SK-N-SH (cell line): ENCODE measurements around the gene PODXL2. TPM values are rescaled to one million over a fixed set of nuclear protein-coding genes. Genes with fewer than 3 reads are reported as not detected.

ENCODE experiments used
- CTCF ChIA-PET: fragments of 300-600, 350-600 bp; formaldehyde crosslinking; extraction: SDS; loops from one replicate; lab custom pipeline; 2021; lab: Yijun Ruan, JAX
- POLR2A ChIA-PET: fragments of 350-600 bp; sonication (Branson Sonifier 250); formaldehyde crosslinking; extraction: SDS; loops from one replicate; lab custom pipeline; 2020; ENCODE audit warnings: antibody characterized with exemption, inconsistent platforms; lab: Yijun Ruan, JAX
- DNase-seq: peaks from one replicate; pipeline ENCODE4 v3.0.0; 2012
- H2AFZ ChIP-seq: fragments of 200-600 bp; sonication (generic); 2 replicates; pipeline ENCODE4 v1.8.1; 2016; ENCODE audit warnings: antibody characterized with exemption, mild to moderate bottlenecking, low read depth
- H3F3A ChIP-seq: fragments of 200-600 bp; sonication (generic); replicated peaks from 2 replicates; pipeline ENCODE3; 2016; ENCODE audit warnings: antibody characterized with exemption, mild to moderate bottlenecking; ENCODE audit not compliant: insufficient read depth
- H3K27ac ChIP-seq, 2 experiments: fragments of 200-500 bp in 1 of 2; fragments of 200-600 bp in 1 of 2; sonication (Bioruptor generic) in 1 of 2; sonication (generic), shearing (Covaris generic) in 1 of 2; 2 replicates each; pipeline versions ENCODE4 v1.5.1 to v1.6.1; 2014 to 2016; ENCODE audit warnings: low read depth in 2 of 2, inconsistent platforms in 1 of 2, low read length in 1 of 2, mild to moderate bottlenecking in 1 of 2, mixed read lengths in 1 of 2
- H3K27me3 ChIP-seq: fragments of 200-600 bp; sonication (generic), shearing (Covaris generic); 2 replicates; pipeline ENCODE4 v1.6.1; 2016; ENCODE audit warnings: mixed run types; ENCODE audit not compliant: insufficient read depth
- H3K36me3 ChIP-seq, 2 experiments: fragments of 200-500 bp in 1 of 2; fragments of 200-600 bp in 1 of 2; sonication (Bioruptor generic) in 1 of 2; sonication (generic) in 1 of 2; replicated peaks in 1 of 2; 2 replicates each; pipeline versions ENCODE3 to v1.5.1; 2014 to 2016; ENCODE audit warnings: low read length in 1 of 2, mild to moderate bottlenecking in 1 of 2; ENCODE audit not compliant: insufficient read depth in 2 of 2, control insufficient read depth in 1 of 2
- H3K4me1 ChIP-seq, 2 experiments: fragments of 200-500 bp in 1 of 2; fragments of 200-600 bp in 1 of 2; sonication (Bioruptor generic) in 1 of 2; sonication (generic), shearing (Covaris generic) in 1 of 2; 2 replicates each; pipeline versions ENCODE4 v1.5.1 to v1.6.1; 2014 to 2016; ENCODE audit warnings: low read depth in 1 of 2, low read length in 1 of 2, mixed run types in 1 of 2; ENCODE audit not compliant: insufficient read depth in 2 of 2, control insufficient read depth in 1 of 2
- H3K4me2 ChIP-seq: fragments of 200-600 bp; sonication (generic), shearing (Covaris generic); 2 replicates; pipeline ENCODE4 v1.6.1; 2017; ENCODE audit warnings: mixed run types
- H3K4me3 ChIP-seq, 2 experiments: fragments of 200-500 bp in 1 of 2; fragments of 200-600 bp in 1 of 2; sonication (Bioruptor generic) in 1 of 2; sonication (generic), shearing (Covaris generic) in 1 of 2; 2 replicates each; pipeline versions ENCODE4 v1.5.1 to v1.8.1; 2014 to 2016; ENCODE audit warnings: low read depth in 2 of 2, inconsistent platforms in 1 of 2, low read length in 1 of 2, mild to moderate bottlenecking in 1 of 2, mixed read lengths in 1 of 2, moderate library complexity in 1 of 2
- H3K79me2 ChIP-seq: fragments of 200-600 bp; sonication (generic); 2 replicates; pipeline ENCODE4 v1.8.1; 2017; ENCODE audit warnings: mild to moderate bottlenecking; ENCODE audit not compliant: insufficient read depth
- H3K9ac ChIP-seq: fragments of 200-600 bp; sonication (generic); 2 replicates; pipeline ENCODE4 v1.6.1; 2017; ENCODE audit warnings: mixed run types
- H3K9me2 ChIP-seq: fragments of 200-600 bp; sonication (generic); 2 replicates; pipeline ENCODE4 v1.6.1; 2017; ENCODE audit warnings: mixed run types
- H3K9me3 ChIP-seq: fragments of 200-600 bp; sonication (generic); 2 replicates; pipeline ENCODE4 v1.6.1; 2017; ENCODE audit warnings: mixed run types, mild to moderate bottlenecking, moderate library complexity
- H4K20me1 ChIP-seq: fragments of 200-600 bp; sonication (generic); 2 replicates; pipeline ENCODE4 v1.6.1; 2017; ENCODE audit warnings: mild to moderate bottlenecking, mixed run types; ENCODE audit not compliant: insufficient read depth
- EP300 ChIP-seq, 2 experiments: IDR thresholded peaks; 2 replicates each; pipeline versions ENCODE4 v1.4.0 to v1.6.1; 2012; ENCODE audit warnings: borderline replicate concordance in 1 of 2, low read depth in 1 of 2, low read length in 1 of 2
- FOXJ3 ChIP-seq: sonication (generic); formaldehyde crosslinking; IDR thresholded peaks from 2 replicates; pipeline ENCODE4 v1.5.1; 2020; ENCODE audit warnings: mild to moderate bottlenecking, missing genetic modification reagents
- FOXM1 ChIP-seq: IDR thresholded peaks from 2 replicates; pipeline ENCODE4 v1.4.0; 2012; ENCODE audit warnings: low read depth, mild to moderate bottlenecking
- GATA2 ChIP-seq: sonication (generic); formaldehyde crosslinking; IDR thresholded peaks from 2 replicates; pipeline ENCODE4 v1.5.0; 2020; ENCODE audit warnings: mild to moderate bottlenecking, missing genetic modification reagents
- IRF3 ChIP-seq: fragments of 150-350 bp; IDR thresholded peaks from 2 replicates; pipeline ENCODE4 v1.6.1; 2016; ENCODE audit warnings: mild to moderate bottlenecking, low read depth, low read length
- MXI1 ChIP-seq: IDR thresholded peaks from 2 replicates; pipeline ENCODE4 v1.6.1; 2012; ENCODE audit warnings: mild to moderate bottlenecking, low read depth, low read length, improper control_type of control experiment
- RCOR1 ChIP-seq: fragments of 150-350 bp; IDR thresholded peaks from 2 replicates; pipeline ENCODE4 v1.6.1; 2017; ENCODE audit warnings: antibody characterized with exemption, low read length
- RFX5 ChIP-seq: IDR thresholded peaks from 2 replicates; pipeline ENCODE4 v1.6.1; 2012; ENCODE audit warnings: mild to moderate bottlenecking, improper control_type of control experiment, low read length
- SIN3A ChIP-seq: IDR thresholded peaks from 2 replicates; pipeline ENCODE4 v1.6.1; 2012; ENCODE audit warnings: low read depth, mild to moderate bottlenecking, low read length, moderate library complexity, borderline replicate concordance
- TEAD4 ChIP-seq: IDR thresholded peaks from 2 replicates; pipeline ENCODE4 v1.4.0; 2012; ENCODE audit warnings: mild to moderate bottlenecking, borderline replicate concordance; ENCODE audit not compliant: insufficient read depth
- YY1 ChIP-seq: IDR thresholded peaks from 2 replicates; pipeline ENCODE4 v1.4.0; 2012; ENCODE audit warnings: low read depth, mild to moderate bottlenecking
- WGBS: methylation state at CpG from one replicate; pipeline ENCODE4 v1.1.6; 2017; ENCODE audit warnings: low lambda C conversion rate; 5-methylcytosine and 5-hydroxymethylcytosine counted together
- polyA plus RNA-seq, 3 experiments: library from polyadenylated mRNA; depleted of rRNA; stranded (reverse); fragments of >200 nt; gene quantifications; 2 replicates each; pipeline ENCODE4 v1.2.3, GENCODE V29; 2012
- TF ChIP-seq, protein P1 (sequence below): IDR thresholded peaks from 2 replicates; pipeline ENCODE4 v1.4.0; 2012; ENCODE audit warnings: low read depth, borderline replicate concordance
- TF ChIP-seq, protein P2 (sequence below): fragments of 200-600 bp; sonication (generic); IDR thresholded peaks from 2 replicates; pipeline ENCODE4 v1.6.1; 2017; ENCODE audit warnings: antibody characterized with exemption, mild to moderate bottlenecking, moderate library complexity

Gene PODXL2
- polyA plus RNA-seq, 1 of the 3 experiments (the other 2 are of a cell fraction): 27.5 TPM

GRCh38 chr3:127719369-127719768, 90.4 kb downstream of the PODXL2 start:
- Histone ChIP-seq H3K27ac (peak overlapping the region in 1 of 2 experiments; percentile 43; a peak in 1 of 4 replicates), H3K4me1 (peaks cover 0 to 51% of the 10 kb centered on the region in 2 experiments; a peak in 1 of 4 replicates), H3K27me3 (no peaks in the 10 kb centered on the region), H3F3A (no peaks in the 10 kb centered on the region), H3K9me3 (no peaks in the 10 kb centered on the region), H3K36me3 (no peaks in the 10 kb centered on the region), H3K4me3 (no peak overlapping the region), H3K4me2 (no peak overlapping the region), H3K9me2 (no peaks in the 10 kb centered on the region), H3K79me2 (no peaks in the 10 kb centered on the region), H4K20me1 (no peaks in the 10 kb centered on the region), H3K9ac (no peak overlapping the region), H2AFZ (no peak overlapping the region)
- ChIA-PET POLR2A (no interaction called here), CTCF (interaction anchor here (1.0 to 4.3 kb wide), 2 partner anchors 10 to 22 kb away, joined by 3 to 15 read pairs; no protein-coding TSS in a partner anchor)
- DNase-seq: no peak
- TF ChIP-seq MXI1 (no peak), EP300 (IDR thresholded peaks at IDR 0.05; ENCODE audit: borderline replicate concordance in 1 of 2, low read depth in 1 of 2, low read length in 1 of 2) (no peak), FOXM1 (no peak), YY1 (no peak), RCOR1 (no peak), RFX5 (no peak)
- TF ChIP-seq, protein P1, sequence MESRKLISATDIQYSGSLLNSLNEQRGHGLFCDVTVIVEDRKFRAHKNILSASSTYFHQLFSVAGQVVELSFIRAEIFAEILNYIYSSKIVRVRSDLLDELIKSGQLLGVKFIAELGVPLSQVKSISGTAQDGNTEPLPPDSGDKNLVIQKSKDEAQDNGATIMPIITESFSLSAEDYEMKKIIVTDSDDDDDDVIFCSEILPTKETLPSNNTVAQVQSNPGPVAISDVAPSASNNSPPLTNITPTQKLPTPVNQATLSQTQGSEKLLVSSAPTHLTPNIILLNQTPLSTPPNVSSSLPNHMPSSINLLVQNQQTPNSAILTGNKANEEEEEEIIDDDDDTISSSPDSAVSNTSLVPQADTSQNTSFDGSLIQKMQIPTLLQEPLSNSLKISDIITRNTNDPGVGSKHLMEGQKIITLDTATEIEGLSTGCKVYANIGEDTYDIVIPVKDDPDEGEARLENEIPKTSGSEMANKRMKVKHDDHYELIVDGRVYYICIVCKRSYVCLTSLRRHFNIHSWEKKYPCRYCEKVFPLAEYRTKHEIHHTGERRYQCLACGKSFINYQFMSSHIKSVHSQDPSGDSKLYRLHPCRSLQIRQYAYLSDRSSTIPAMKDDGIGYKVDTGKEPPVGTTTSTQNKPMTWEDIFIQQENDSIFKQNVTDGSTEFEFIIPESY: no peak
- 96% methylated on average over 8 of the region's 8 CpGs for WGBS

DNA sequence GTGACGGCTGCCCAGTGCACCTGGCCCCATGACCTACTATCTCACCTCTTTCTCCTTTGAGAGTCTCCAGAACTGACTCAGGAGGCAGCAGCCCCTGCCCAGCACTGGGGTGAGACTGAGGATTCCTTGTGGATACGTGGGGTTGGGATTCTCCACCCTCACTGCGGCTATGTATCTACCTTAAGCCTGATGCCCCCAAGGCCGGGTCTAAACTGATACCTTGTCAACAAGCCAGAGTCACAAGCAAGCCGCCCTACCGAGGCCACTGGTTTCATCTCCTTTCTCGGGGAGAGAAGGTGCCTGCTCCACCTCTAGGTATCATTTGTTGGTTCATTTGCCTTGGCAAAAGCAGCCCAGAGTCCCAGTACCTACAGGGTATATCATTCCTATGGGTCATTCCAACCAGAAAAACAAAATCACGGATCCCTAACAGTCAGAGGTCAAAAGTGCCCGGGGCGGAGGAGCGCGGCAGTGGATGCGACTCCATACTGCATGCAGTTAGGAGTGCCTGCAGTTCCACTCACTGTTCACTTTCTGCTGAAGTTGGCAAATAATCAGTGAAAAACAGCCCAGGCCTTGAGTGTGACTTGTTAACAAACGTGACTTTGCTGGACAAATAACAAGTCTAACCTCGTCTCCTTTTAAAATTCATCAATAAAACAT, 91.3 kb downstream of the PODXL2 start:
- Histone ChIP-seq H3F3A (no peaks in the 10 kb centered on the region), H3K9me2 (no peaks in the 10 kb centered on the region), H3K27ac (no peak overlapping the region), H3K9me3 (no peaks in the 10 kb centered on the region), H3K4me3 (no peak overlapping the region), H3K4me1 (peaks cover 0 to 48% of the 10 kb centered on the region in 2 experiments; a peak in 1 of 4 replicates), H3K4me2 (no peak overlapping the region), H4K20me1 (no peaks in the 10 kb centered on the region), H2AFZ (no peak overlapping the region), H3K79me2 (no peaks in the 10 kb centered on the region), H3K9ac (no peak overlapping the region), H3K36me3 (no peaks in the 10 kb centered on the region), H3K27me3 (no peaks in the 10 kb centered on the region)
- ChIA-PET CTCF (no interaction called here), POLR2A (no interaction called here)
- DNase-seq: no peak
- no peak for TF ChIP-seq GATA2 (CRISPR knock-in tag)
- TF ChIP-seq, protein P2, sequence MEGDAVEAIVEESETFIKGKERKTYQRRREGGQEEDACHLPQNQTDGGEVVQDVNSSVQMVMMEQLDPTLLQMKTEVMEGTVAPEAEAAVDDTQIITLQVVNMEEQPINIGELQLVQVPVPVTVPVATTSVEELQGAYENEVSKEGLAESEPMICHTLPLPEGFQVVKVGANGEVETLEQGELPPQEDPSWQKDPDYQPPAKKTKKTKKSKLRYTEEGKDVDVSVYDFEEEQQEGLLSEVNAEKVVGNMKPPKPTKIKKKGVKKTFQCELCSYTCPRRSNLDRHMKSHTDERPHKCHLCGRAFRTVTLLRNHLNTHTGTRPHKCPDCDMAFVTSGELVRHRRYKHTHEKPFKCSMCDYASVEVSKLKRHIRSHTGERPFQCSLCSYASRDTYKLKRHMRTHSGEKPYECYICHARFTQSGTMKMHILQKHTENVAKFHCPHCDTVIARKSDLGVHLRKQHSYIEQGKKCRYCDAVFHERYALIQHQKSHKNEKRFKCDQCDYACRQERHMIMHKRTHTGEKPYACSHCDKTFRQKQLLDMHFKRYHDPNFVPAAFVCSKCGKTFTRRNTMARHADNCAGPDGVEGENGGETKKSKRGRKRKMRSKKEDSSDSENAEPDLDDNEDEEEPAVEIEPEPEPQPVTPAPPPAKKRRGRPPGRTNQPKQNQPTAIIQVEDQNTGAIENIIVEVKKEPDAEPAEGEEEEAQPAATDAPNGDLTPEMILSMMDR: no peak
- TF ChIP-seq FOXJ3: no peak
- no peak for TF ChIP-seq TEAD4
- no peak for TF ChIP-seq IRF3
- no peak for TF ChIP-seq SIN3A
- 85% methylated on average over 13 of the region's 15 CpGs for WGBS
